GM23248 (cell line): ENCODE measurements around the gene XXYLT1.

ENCODE experiments used
- EZH2 ChIP-seq: fragments of 200-600 bp; sonication (generic); IDR thresholded peaks from 2 replicates; pipeline ENCODE4 v1.6.1; 2018; ENCODE audit warnings: antibody characterized with exemption, mild to moderate bottlenecking; ENCODE audit not compliant: insufficient read depth, poor library complexity, severe bottlenecking
- EZH2phosphoT487 ChIP-seq: fragments of 200-600 bp; sonication (generic); IDR thresholded peaks from 2 replicates; pipeline ENCODE4 v1.6.1; 2018; ENCODE audit warnings: antibody characterized with exemption, moderate library complexity, mild to moderate bottlenecking, low read depth; ENCODE audit not compliant: insufficient read depth

- TF ChIP-seq EZH2 (no peak), EZH2phosphoT487 (no peak)
Observed at GRCh38 chr3:195128255-195129071, 142.5 kb downstream of the XXYLT1 start.
